LNCAP (cell line): ENCODE data around the gene NEDD4.

Source experiments
- TF ChIP-seq, protein P1 (sequence below): fragments of 450-650 bp; IDR thresholded peaks from 2 replicates; pipeline ENCODE4 v1.5.1; 2017; ENCODE audit warnings: mild to moderate bottlenecking

The NEDD4 gene

DNA sequence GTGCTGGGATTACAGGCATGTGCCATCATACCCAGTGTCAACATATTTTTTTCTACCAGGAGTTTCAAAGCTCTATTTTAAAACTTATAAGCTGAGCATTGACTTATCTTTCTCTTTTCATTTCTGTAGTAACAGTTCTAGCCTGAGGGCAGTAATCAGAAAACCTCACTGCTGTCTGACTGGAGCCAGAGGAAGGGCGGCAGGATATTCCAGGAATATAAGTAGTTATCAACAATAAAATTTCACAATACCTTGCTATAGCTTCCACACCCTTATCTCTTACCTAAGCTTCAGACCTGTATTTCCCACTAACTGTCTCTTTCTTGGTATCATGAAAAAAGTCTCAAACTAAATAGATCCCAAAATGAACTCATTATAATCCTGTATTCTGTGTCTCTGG, 5.1 kb upstream of the NEDD4 start:
- TF ChIP-seq, protein P1, sequence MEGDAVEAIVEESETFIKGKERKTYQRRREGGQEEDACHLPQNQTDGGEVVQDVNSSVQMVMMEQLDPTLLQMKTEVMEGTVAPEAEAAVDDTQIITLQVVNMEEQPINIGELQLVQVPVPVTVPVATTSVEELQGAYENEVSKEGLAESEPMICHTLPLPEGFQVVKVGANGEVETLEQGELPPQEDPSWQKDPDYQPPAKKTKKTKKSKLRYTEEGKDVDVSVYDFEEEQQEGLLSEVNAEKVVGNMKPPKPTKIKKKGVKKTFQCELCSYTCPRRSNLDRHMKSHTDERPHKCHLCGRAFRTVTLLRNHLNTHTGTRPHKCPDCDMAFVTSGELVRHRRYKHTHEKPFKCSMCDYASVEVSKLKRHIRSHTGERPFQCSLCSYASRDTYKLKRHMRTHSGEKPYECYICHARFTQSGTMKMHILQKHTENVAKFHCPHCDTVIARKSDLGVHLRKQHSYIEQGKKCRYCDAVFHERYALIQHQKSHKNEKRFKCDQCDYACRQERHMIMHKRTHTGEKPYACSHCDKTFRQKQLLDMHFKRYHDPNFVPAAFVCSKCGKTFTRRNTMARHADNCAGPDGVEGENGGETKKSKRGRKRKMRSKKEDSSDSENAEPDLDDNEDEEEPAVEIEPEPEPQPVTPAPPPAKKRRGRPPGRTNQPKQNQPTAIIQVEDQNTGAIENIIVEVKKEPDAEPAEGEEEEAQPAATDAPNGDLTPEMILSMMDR, result no peak

DNA sequence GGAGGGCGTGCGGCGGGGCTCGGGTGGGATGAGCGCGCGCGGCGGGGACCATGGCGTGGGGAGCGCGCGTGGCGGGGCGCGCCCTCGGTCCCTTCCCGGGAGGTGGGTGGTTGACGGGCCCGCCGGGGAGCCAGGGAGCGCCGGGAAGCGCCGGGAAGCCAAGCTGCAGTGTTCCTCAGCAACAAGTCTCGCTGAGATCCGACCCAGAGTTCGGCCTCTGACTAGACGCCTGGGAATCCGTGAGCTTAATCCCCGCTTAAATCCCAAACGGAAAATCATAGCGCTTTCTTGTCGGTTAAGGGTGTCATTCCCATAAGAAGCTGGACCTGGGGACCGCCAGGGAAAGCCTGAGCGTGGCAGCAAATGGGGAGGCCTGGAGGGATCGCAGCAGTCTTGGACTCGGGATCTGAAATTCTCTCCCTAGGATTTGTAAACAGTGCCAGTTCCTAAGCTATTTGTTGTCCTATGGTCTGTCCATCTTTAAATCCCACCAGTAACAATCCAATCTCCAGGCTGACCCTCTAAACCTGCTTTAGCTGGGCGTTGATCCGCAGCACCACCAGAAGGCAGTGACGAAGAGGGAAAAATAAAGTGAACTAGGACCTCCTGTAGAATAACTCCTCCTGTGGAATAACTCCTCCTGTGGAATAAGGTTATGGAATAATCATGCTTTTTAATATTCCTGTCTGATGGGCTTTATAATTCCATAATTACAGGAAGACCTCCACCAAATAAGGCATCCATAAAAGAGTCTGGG, 570 bp upstream of the NEDD4 start:
- TF ChIP-seq, protein P1, result no peak

DNA sequence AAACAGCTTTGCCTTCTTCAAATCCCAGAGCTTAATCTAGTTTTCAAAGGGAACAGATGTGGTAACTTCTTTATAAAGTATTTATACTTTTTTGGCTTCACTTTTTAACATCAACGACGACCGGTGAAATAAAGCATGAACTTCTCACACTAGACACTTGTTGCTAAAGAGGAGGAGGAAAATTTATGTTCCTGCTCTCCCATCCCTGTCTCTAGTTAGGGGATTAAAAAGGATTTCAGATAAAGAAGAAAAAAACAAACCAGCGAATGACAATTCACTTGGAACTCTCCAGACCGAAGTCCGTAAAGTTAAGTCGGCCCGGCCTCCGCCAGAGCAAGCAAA, 672 bp downstream of the NEDD4 start:
- TF ChIP-seq, protein P1, result no peak

DNA sequence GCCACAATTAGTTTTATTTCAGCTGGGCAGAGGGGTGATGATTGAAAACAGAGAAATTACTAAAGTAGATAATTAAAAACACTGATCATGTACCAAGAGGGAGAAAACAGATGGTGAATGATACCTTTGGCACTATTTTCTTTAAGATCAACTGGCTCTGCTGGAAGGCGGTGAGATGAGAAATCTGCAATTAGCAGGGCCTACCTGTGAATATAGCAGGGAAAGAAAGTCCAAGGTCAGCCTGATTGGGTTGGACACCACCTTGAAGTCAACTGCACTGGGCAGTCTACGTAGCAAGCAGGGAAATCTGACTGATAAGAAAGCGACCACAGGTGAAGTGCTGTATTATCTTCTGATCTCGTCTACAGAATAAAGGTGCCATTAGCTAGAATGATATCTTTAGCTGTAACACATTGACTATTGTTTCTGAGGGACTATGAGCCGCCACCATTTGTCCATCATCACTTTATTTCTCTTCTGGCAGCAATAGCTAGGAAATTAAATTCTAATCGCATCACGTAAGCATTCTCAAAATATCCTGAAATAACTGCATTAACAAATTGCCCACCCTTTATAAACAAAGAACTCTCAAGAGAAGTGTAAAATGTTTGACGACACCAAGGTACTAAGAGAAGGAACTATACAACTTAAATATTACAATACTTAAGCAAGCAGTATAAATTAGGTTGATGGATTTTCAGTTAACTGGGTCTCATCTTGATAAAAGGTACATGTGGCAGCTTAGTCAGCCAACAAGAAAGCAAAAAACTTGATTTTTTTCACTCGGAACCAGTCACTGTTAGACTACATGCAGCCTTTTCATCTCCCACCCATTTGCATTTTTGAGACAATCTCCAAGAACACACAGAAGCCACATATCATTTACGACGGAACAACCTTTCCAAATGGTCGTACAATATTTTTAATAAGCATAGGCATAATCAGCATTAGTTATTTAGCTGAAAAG, 1.3 kb downstream of the NEDD4 start:
- TF ChIP-seq, protein P1, result no peak

DNA sequence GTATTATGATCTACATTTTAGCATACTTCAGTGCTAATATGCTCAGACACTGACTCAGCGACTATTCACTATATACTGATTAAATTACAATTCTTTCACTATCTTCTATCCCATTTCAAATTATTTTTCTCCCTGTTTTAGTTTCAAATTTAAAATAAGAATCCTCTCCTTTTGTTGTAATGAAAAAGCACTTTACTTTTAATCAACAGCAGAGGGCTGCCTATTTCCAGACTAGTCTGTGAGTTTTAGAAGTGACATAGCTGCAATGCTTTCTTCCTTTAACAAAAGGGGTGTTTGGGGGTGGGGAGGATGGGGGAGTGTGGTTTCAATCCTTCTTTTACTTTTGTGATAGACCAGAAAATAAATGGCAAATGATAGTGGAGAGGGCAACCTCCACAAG, 2.4 kb downstream of the NEDD4 start:
- TF ChIP-seq, protein P1, result no peak

DNA sequence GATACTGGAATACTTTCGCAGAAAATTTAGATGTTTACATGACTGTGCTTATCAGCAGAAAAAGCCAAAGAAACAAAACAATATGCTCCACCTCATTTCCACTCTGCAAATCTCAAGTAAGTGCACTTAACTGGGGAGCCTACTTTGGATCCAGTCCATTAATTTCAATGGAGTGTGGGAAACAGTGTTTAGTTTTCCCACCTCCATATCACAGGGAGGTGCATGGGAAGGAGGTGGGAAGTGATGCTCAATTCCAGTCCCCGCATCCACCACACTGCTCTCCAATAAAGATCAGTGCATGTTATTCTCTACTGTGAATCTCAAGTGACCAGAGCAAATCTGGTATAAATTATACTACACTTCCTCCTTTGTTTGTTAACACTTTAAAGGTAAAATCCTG, 2.9 kb downstream of the NEDD4 start:
- TF ChIP-seq, protein P1, result no peak

DNA sequence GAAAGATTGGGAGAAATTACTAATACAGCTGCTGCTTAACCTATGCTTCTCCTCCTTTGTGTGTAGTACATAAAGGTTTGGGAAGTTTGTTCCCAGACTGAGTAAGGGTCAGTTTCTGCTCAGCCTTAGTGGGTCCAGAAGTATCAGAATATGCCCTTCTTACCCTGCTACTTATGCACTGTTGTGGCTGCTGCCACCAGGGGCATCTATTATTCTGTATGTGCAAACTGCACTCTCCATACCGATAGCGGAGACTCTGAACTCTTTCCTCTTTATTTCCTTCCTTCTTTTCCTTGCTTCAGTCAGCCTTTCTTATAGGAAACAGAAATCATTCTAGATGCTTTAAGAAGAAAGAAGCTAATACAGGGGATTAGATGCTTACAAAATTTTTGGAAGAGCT, 4.0 kb downstream of the NEDD4 start:
- TF ChIP-seq, protein P1, result no peak
